HFFc6 (cell line): ENCODE data around the gene HECW1. TPM values are rescaled to one million over a fixed set of nuclear protein-coding genes. Genes with fewer than 3 reads are reported as not detected.

Experiments used
- DNase-seq: peaks from one replicate; pipeline ENCODE4 v3.0.0-alpha.2; 2018
- H3K27ac Mint-ChIP-seq: 2 replicates; pipeline ENCODE4 v1.8.0; 2020; ENCODE audit warnings: mild to moderate bottlenecking, mixed read lengths
- H3K27me3 Mint-ChIP-seq: 2 replicates; pipeline ENCODE4 v1.8.0; 2021; ENCODE audit warnings: mild to moderate bottlenecking, moderate library complexity, mixed read lengths; ENCODE audit not compliant: insufficient read depth
- H3K36me3 Mint-ChIP-seq: 2 replicates; pipeline ENCODE4 v1.8.0; 2021; ENCODE audit warnings: low read depth, mixed read lengths
- H3K4me1 Mint-ChIP-seq: 2 replicates; pipeline ENCODE4 v1.8.0; 2020; ENCODE audit warnings: low read depth, mixed read lengths
- H3K4me3 Mint-ChIP-seq: 2 replicates; pipeline ENCODE4 v1.8.0; 2020; ENCODE audit warnings: mild to moderate bottlenecking, moderate library complexity, mixed read lengths
- H3K9me3 Mint-ChIP-seq: 2 replicates; pipeline ENCODE4 v1.8.0; 2020; ENCODE audit warnings: mild to moderate bottlenecking, mixed read lengths
- total RNA-seq, 6 experiments: library from RNA; stranded (reverse); fragmentation: NEBNext Ultra II Directional; extraction: Animal tissue kit (Norgen Biotek cat#: 25700); gene quantifications; 2 replicates in 1 of 6; 3 replicates in 5 of 6; pipeline ENCODE4 v1.2.3, GENCODE V29; 2021
- TF ChIP-seq, protein P1 (sequence below): fragments of 200-600 bp; sonication (generic); IDR thresholded peaks from 2 replicates; pipeline ENCODE4 v1.5.0; 2021; ENCODE audit warnings: antibody characterized with exemption, mild to moderate bottlenecking

Gene HECW1
- total RNA-seq, 6 experiments from 2014 or later = 3.4 to 6.5 (median 5.3) TPM

DNA sequence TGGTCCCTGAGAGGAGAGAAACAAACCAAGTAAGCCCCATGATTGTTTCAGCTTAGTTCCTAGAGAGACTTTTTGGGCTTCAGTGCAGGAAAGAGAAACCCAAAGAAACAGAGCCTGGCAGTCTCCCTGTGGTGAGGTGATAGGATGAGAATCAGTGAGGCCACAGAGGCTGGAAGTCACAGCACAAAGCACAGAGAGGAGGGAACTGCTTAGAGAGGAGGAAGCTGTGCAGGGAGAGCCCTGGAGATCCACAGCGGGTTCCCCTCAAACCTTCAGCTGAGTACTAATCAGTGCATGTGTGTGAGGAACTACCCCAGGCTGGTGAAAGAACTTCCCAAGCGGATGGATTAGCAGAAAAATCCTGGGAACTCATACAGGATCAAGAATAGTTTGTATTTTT, 27.4 kb upstream of the HECW1 start:
- H3K9me3 Mint-ChIP-seq = no peaks in the 10 kb centered on the region
- DNase-seq = no peak
- H3K4me1 Mint-ChIP-seq = no peaks in the 10 kb centered on the region
- H3K4me3 Mint-ChIP-seq = no peak overlapping the region
- H3K27me3 Mint-ChIP-seq = peaks cover 20% of the 10 kb centered on the region
- TF ChIP-seq, protein P1, sequence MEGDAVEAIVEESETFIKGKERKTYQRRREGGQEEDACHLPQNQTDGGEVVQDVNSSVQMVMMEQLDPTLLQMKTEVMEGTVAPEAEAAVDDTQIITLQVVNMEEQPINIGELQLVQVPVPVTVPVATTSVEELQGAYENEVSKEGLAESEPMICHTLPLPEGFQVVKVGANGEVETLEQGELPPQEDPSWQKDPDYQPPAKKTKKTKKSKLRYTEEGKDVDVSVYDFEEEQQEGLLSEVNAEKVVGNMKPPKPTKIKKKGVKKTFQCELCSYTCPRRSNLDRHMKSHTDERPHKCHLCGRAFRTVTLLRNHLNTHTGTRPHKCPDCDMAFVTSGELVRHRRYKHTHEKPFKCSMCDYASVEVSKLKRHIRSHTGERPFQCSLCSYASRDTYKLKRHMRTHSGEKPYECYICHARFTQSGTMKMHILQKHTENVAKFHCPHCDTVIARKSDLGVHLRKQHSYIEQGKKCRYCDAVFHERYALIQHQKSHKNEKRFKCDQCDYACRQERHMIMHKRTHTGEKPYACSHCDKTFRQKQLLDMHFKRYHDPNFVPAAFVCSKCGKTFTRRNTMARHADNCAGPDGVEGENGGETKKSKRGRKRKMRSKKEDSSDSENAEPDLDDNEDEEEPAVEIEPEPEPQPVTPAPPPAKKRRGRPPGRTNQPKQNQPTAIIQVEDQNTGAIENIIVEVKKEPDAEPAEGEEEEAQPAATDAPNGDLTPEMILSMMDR = no peak
- no peak overlapping the region for H3K27ac Mint-ChIP-seq
- no peaks in the 10 kb centered on the region; the same call in 1 of the 2 replicates for H3K36me3 Mint-ChIP-seq

DNA sequence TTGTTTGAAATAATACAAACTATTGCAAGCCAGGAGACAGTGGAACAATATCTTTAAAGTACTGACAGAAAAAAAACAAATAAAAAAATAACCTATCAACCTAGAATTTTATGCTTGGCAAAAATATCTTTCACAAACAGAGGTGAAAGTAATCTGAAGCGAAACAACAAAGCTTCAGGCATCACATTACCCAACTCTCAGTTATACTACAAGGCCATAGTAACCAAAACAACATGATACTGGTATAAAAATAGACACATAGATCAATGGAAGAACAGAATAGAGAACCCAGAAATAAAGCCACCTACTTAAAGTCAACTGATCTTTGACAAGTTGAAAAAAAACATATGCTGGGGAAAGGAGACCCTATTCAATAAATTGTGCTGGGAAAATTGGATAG, 26.5 kb upstream of the HECW1 start:
- TF ChIP-seq, protein P1 = no peak
- Mint-ChIP-seq H3K36me3 (no peaks in the 10 kb centered on the region; the same call in 1 of the 2 replicates), H3K4me1 (no peaks in the 10 kb centered on the region), H3K9me3 (no peaks in the 10 kb centered on the region), H3K27ac (no peak overlapping the region), H3K4me3 (no peak overlapping the region), H3K27me3 (peaks cover 20% of the 10 kb centered on the region)
- no peak for DNase-seq

DNA sequence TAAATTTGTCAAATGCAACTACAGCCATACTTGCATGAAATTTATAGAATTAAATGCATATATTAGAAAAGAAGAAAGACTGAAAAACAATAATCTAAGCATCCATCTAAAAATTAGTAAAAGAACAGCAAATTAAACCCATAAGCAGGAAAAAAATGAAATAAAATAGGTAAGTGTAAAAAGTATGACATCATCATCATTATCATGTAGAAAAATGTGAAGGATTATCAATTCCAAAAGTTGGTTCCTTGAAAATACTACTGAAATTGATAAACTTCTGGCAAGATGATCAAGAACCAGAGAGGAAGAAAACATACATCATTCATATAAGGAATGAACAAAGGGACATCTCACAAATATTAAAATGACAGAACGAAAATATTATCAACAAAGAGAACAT, 19.6 kb upstream of the HECW1 start:
- TF ChIP-seq, protein P1 = no peak

DNA sequence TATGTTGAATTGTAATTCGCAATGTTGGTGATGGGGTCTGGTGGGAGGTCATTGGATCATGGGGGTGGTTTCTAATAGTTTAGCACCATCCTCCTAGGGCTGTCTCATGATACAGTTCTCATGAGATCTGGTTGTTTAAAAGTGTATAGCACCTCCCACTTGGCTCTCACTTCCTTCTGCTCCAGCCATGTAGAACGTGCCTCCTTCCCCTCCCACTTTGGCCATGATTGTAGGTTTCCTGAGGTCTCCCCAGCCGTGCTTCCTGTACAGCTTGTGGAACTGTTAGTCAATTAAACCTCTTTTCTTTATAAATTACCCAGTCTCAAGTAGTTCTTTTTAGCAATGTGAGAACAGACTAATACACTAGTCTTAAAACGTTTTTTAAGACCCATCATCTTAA, 15.6 kb upstream of the HECW1 start:
- TF ChIP-seq, protein P1 = no peak
- Mint-ChIP-seq H3K9me3 (no peaks in the 10 kb centered on the region), H3K27me3 (peaks cover 3% of the 10 kb centered on the region), H3K27ac (no peak overlapping the region), H3K36me3 (no peaks in the 10 kb centered on the region), H3K4me3 (no peak overlapping the region), H3K4me1 (no peaks in the 10 kb centered on the region)
- DNase-seq = no peak

More for the DNA sequence above, 19.6 kb upstream of the HECW1 start:
- H3K27ac Mint-ChIP-seq = no peak overlapping the region
- H3K4me3 Mint-ChIP-seq = no peak overlapping the region
- no peaks in the 10 kb centered on the region for H3K4me1 Mint-ChIP-seq
- H3K27me3 Mint-ChIP-seq = peaks cover 7% of the 10 kb centered on the region
- H3K9me3 Mint-ChIP-seq = no peaks in the 10 kb centered on the region
- no peaks in the 10 kb centered on the region for H3K36me3 Mint-ChIP-seq
- no peak for DNase-seq

DNA sequence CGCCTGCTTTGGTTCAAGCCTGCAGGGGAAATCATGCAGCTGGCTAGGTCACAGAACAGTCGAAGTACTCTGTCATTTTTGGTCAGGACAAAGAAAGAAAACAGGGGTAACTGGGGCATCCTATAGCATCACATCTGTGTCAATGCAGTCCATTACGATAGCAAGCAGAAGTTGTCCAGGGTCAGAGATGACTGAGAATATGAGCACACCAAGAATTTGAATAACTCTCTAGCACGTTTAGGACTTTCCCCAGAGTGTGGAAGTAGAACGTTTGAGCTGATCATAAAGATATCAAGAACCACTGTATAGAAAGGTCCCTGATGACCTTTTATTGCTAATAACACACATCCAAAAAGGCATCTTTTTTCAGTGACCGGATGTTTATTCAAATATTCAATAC, 12.7 kb upstream of the HECW1 start:
- no peak overlapping the region for H3K27ac Mint-ChIP-seq
- peaks cover 3% of the 10 kb centered on the region for H3K27me3 Mint-ChIP-seq
- no peaks in the 10 kb centered on the region for H3K9me3 Mint-ChIP-seq
- H3K4me1 Mint-ChIP-seq = peaks cover 4% of the 10 kb centered on the region
- no peak for DNase-seq
- no peaks in the 10 kb centered on the region for H3K36me3 Mint-ChIP-seq
- H3K4me3 Mint-ChIP-seq = no peak overlapping the region
- TF ChIP-seq, protein P1 = no peak
